Stimulated activated naive CD4-positive, alpha-beta T cell (primary cell): Measurements from ENCODE around the gene HNRNPUL2.

ENCODE experiments used
- DNase-seq, 6 experiments: peaks; one replicate each; lab custom pipeline; 2025; lab: John Stamatoyannopoulos, UW

HNRNPUL2 gene

DNA sequence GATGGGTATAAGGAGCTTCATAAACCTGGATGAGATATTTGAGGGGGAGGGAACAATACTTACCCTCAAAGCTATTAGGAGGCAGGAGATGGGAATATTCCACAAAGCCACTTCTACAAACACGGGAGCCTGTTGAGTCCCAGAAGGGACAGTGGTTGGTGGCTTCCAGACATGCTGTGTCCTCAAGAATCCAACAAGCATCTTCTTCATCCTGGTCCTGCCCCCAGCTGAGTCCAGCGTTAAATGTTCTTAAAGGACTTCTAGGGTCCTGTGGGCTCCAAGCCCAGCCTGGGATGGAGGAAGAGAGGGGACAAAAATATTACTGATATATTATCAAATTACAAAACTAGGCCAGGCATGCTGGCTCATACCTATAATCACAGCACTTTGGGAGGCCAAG is 59.8 kb downstream of the HNRNPUL2 start:
- no peak for DNase-seq

DNA sequence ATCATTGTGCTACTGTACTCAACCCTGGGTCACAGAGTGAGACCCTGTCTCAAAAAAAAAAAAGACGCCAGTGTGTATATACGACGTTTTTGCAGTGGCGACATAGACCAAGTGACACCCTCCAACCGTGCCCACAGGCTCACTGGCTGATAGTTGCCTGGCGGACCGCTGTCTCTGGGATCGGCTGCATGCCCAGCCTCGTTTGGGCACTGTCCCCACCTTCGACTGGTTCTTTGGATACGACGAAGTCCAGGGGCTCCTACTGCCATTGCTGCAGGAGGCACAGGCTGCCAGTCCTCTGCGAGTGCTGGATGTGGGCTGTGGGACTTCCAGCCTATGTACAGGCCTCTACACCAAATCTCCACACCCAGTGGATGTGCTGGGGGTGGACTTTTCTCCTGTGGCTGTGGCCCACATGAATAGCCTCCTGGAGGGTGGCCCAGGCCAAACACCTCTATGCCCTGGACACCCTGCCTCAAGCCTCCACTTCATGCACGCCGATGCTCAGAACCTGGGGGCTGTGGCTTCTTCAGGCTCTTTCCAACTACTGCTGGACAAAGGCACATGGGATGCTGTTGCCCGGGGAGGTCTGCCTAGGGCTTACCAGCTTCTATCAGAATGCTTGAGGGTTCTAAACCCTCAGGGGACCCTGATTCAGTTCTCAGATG is 60.9 kb downstream of the HNRNPUL2 start:
- no peak for DNase-seq

DNA sequence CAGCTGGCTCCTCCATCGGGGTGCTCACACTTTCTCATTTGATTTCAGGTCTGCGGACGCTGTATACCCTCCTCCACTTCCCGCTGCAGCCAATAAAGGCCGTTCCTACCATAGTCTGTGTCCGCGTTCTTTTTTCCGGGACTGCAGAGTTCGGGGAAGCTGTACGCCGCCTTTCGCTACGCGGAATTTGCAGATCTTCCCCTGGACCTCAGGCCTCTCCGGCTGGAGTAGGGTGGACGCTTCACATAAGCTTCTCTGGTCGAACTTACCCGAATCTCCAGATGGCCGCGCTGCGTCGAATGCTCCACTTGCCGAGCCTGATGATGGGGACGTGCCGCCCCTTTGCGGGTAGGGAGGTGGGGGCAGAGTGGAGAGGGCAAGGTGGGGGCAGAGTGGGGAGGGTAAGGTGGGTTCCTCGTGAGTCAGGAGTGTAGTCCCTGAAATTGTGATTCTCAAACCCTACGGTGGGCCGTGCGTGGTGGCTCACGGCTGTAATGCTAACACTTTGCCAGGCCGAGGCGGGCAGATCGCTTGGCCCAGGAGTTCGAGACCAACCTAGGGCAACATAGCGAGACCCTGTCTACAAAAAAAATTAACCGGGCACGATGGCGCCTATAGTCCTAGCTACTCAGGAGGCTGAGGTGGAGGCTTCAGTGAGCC is 61.5 kb downstream of the HNRNPUL2 start:
- DNase-seq = peak in 5 of 6 experiments; percentile 18 to 57 (median 35)

DNA sequence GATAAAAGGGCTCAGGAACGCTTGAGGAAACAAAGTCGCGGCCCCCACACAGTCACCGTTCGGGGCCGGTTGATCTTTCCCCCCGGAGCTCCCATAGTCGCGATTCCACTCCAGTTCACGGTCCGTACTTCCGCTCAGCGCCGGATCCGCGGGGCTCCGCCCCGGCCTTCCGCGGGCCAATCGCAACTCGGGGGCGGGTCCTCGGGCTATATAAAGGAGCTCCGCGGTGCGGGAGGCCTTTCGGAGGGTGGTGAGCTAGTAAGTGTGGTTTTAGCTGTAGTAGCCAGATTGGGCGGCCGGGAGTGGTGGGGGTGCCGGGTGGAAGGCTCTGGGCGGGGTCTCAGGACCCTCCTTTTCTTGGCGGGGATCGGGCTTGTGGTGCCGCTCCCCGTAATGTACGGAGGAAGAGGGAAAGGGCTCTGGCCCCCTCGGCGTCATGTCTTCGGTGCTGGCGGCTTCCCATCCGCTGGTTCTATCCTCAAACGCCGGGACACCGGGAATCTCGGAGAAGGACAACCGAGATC is 62.1 kb downstream of the HNRNPUL2 start, which contains the start of the genes C11orf98 and CSKMT:
C11orf98 (minus strand) TSS at position 136 of the 524 bp plus-strand sequence; CDS start at position 95, 41 bp downstream.
CSKMT (plus strand) TSS at position 238 of the 524 bp plus-strand sequence. CDS start 568 bp downstream, outside the sequence.
- DNase-seq = peak; percentile 90 to 96 (median 94)

DNA sequence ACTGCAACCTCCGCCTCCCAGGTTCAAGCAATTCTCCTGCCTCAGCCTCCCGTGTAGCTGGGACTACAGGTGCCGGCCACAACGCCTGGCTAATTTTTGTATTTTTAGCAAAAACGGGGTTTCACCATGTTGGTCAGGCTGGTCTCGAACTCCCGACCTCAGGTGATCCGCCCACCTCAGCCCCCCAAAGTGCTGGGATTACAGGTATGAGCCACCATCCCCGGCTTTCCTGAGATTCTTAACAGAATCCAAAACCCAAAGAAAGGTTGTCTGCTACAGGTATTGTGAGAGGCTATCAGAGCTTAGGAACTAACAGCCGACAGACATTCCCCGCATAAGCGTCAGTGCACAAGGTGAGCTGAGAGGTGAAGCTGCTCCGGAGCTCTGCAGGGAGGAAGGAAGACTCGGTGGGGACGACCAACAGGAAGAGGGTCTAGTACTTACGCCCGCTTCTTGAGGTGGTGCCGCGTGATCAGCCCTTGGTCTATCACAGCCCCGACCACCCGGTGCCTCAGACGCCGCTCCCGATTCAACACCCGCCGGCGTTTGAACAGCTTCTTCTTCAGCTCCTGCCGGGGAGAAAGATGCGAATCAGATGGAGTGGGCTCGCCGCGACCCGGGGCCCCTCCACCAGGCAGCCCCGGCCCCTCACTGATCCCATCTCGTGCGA is 62.7 kb downstream of the HNRNPUL2 start:
- peak in 1 of 6 experiments; percentile 56 for DNase-seq
